ENCODE measurements around the gene LARGE2.
A peak's percentile ranks its signal among the peaks of the same experiment; 100 is the strongest.

Gene LARGE2

GRCh38 chr11:45922425-45923082 lies at the start of gene LARGE2:
TSS of gene LARGE2 (plus strand) at chr11:45922656. CDS start at chr11:45922883, 227 bp downstream.
- DNase-seq, result peak; percentile 72

GRCh38 chr11:45876401-45876800 lies 46.1 kb upstream of the LARGE2 start:
- no peak for DNase-seq

- no peak for DNase-seq
Observed at GRCh38 chr11:45877221-45877620, 45.2 kb upstream of the LARGE2 start.

- DNase-seq, result no peak
Observed at GRCh38 chr11:45877845-45878244, 44.6 kb upstream of the LARGE2 start.

- no peak for DNase-seq
Observed at GRCh38 chr11:45879803-45880686, 42.4 kb upstream of the LARGE2 start.

- DNase-seq, result no peak
Observed at GRCh38 chr11:45880772-45881570, 41.5 kb upstream of the LARGE2 start.

GRCh38 chr11:45881708-45882368 lies 40.6 kb upstream of the LARGE2 start:
- no peak for DNase-seq

GRCh38 chr11:45884596-45885185 lies 37.8 kb upstream of the LARGE2 start:
- no peak for DNase-seq

- peak; percentile 52 for DNase-seq
Observed at GRCh38 chr11:45885274-45885920, 37.1 kb upstream of the LARGE2 start, which contains the start of gene MAPK8IP1. TSS of gene MAPK8IP1 (plus strand) at chr11:45885651. CDS start at chr11:45885821, 170 bp downstream.

- DNase-seq, result no peak
Observed at GRCh38 chr11:45885921-45886721, 36.3 kb upstream of the LARGE2 start.

- no peak for DNase-seq
Observed at GRCh38 chr11:45886816-45887520, 35.5 kb upstream of the LARGE2 start.

GRCh38 chr11:45887587-45887986 lies 34.9 kb upstream of the LARGE2 start:
- DNase-seq, result no peak

GRCh38 chr11:45889555-45889954 lies 32.9 kb upstream of the LARGE2 start:
- DNase-seq, result no peak

GRCh38 chr11:45889966-45890365 lies 32.5 kb upstream of the LARGE2 start:
- no peak for DNase-seq

- DNase-seq, result no peak
Observed at GRCh38 chr11:45890886-45891550, 31.4 kb upstream of the LARGE2 start.

- DNase-seq, result no peak
Observed at GRCh38 chr11:45892856-45893255, 29.6 kb upstream of the LARGE2 start.

GRCh38 chr11:45894555-45895247 lies 27.8 kb upstream of the LARGE2 start:
- DNase-seq, result no peak

GRCh38 chr11:45895553-45896259 lies 26.8 kb upstream of the LARGE2 start:
- DNase-seq, result no peak

All from NCI-H2029 (cell line).